ENCODE data around the gene RAPGEF5. TPM values are rescaled to one million over a fixed set of nuclear protein-coding genes. Genes with fewer than 3 reads are reported as not detected.

Gene RAPGEF5
- total RNA-seq, 2 donors from 2014 or later, result 16.7 to 23.2 TPM

GRCh38 chr7:22320416-22320815, 36.5 kb downstream of the RAPGEF5 start:
- no peak overlapping the region for H3K27ac ChIP-seq (ENCODE audit: low read depth, low read length)

GRCh38 chr7:22319424-22320403, 37.2 kb downstream of the RAPGEF5 start:
- H3K36me3 Mint-ChIP-seq (ENCODE audit: low read depth), result peaks cover 1% of the 10 kb centered on the region
- Histone ChIP-seq H3K9me3 (ENCODE audit: control insufficient read depth, low read length) (no peaks in the 10 kb centered on the region), H3K4me3 (ENCODE audit: low read length) (peak overlapping the region; percentile 2), H3K27ac (ENCODE audit: low read depth, low read length) (no peak overlapping the region), H3K27me3 (ENCODE audit: control insufficient read depth, insufficient read depth, low read length, poor library complexity, severe bottlenecking) (no peaks in the 10 kb centered on the region), H3K9ac (ENCODE audit: extremely low read depth, low read length, poor library complexity, severe bottlenecking) (no peak overlapping the region), H3K36me3 (ENCODE audit: control insufficient read depth, insufficient read depth, low read length) (peaks cover 5% of the 10 kb centered on the region), H3K4me1 (ENCODE audit: control insufficient read depth, insufficient read depth, low read length) (peaks cover 10% of the 10 kb centered on the region)
- H3K4me3 Mint-ChIP-seq, result no peak overlapping the region
- H3K9me3 Mint-ChIP-seq, result no peaks in the 10 kb centered on the region
- WGBS, 2 experiments (ENCODE audit: insufficient coverage in 1 of 2, insufficient read length in 1 of 2), result 69% methylated on average over 7 of the region's 7 CpGs; no CpG with 5 or more reads in 1 of the 2 experiments
- H3K4me1 Mint-ChIP-seq, result peaks cover 26% of the 10 kb centered on the region
- TF ChIP-seq CTCF (conservative IDR thresholded peaks at IDR 0.05), result no peak
- H3K27ac Mint-ChIP-seq, result peak overlapping the region; percentile 67
- no peaks in the 10 kb centered on the region for H3K27me3 Mint-ChIP-seq (ENCODE audit: insufficient read depth)
- DNase-seq, result no peak

More at GRCh38 chr7:22320416-22320815, 36.5 kb downstream of the RAPGEF5 start:
- Histone ChIP-seq H3K9me3 (ENCODE audit: control insufficient read depth, low read length) (no peaks in the 10 kb centered on the region), H3K9ac (ENCODE audit: extremely low read depth, low read length, poor library complexity, severe bottlenecking) (no peak overlapping the region), H3K27me3 (ENCODE audit: control insufficient read depth, insufficient read depth, low read length, poor library complexity, severe bottlenecking) (no peaks in the 10 kb centered on the region), H3K36me3 (ENCODE audit: control insufficient read depth, insufficient read depth, low read length) (no peaks in the 10 kb centered on the region), H3K4me1 (ENCODE audit: control insufficient read depth, insufficient read depth, low read length) (peaks cover 10% of the 10 kb centered on the region), H3K4me3 (ENCODE audit: low read length) (no peak overlapping the region)
- Mint-ChIP-seq H3K9me3 (no peaks in the 10 kb centered on the region), H3K4me1 (peaks cover 26% of the 10 kb centered on the region), H3K36me3 (ENCODE audit: low read depth) (peaks cover 1% of the 10 kb centered on the region), H3K4me3 (no peak overlapping the region), H3K27me3 (ENCODE audit: insufficient read depth) (no peaks in the 10 kb centered on the region), H3K27ac (no peak overlapping the region)
- no peak for TF ChIP-seq CTCF (conservative IDR thresholded peaks at IDR 0.05)
- no peak for DNase-seq
- WGBS, 2 experiments (ENCODE audit: insufficient coverage in 1 of 2, insufficient read length in 1 of 2), result 74 to 83% methylated on average over 2 of the region's 2 CpGs

GRCh38 chr7:22318376-22318775, 38.6 kb downstream of the RAPGEF5 start:
- Histone ChIP-seq H3K9me3 (ENCODE audit: control insufficient read depth, low read length) (no peaks in the 10 kb centered on the region), H3K4me3 (ENCODE audit: low read length) (no peak overlapping the region), H3K27ac (ENCODE audit: low read depth, low read length) (no peak overlapping the region), H3K27me3 (ENCODE audit: control insufficient read depth, insufficient read depth, low read length, poor library complexity, severe bottlenecking) (no peaks in the 10 kb centered on the region), H3K4me1 (ENCODE audit: control insufficient read depth, insufficient read depth, low read length) (peaks cover 10% of the 10 kb centered on the region), H3K9ac (ENCODE audit: extremely low read depth, low read length, poor library complexity, severe bottlenecking) (no peak overlapping the region), H3K36me3 (ENCODE audit: control insufficient read depth, insufficient read depth, low read length) (peaks cover 9% of the 10 kb centered on the region)
- H3K27me3 Mint-ChIP-seq (ENCODE audit: insufficient read depth), result no peaks in the 10 kb centered on the region
- no peak for TF ChIP-seq CTCF (conservative IDR thresholded peaks at IDR 0.05)
- H3K27ac Mint-ChIP-seq, result no peak overlapping the region
- peaks cover 26% of the 10 kb centered on the region for H3K4me1 Mint-ChIP-seq
- no peaks in the 10 kb centered on the region for H3K9me3 Mint-ChIP-seq
- peaks cover 1% of the 10 kb centered on the region for H3K36me3 Mint-ChIP-seq (ENCODE audit: low read depth)
- H3K4me3 Mint-ChIP-seq, result no peak overlapping the region
- no peak for DNase-seq
- 89 to 94% methylated on average over 4 of the region's 4 CpGs for WGBS, 2 experiments (ENCODE audit: insufficient coverage in 1 of 2, insufficient read length in 1 of 2)
